ENCODE measurements around the gene GRAMD1B.
A peak's percentile ranks its signal among the peaks of the same experiment; 100 is the strongest.

GRAMD1B gene

GRCh38 chr11:123413636-123414035 is 16.4 kb upstream of the GRAMD1B start:
- no peak overlapping the region for H3K4me3 ChIP-seq (ENCODE audit: low read depth, low read length)
- no peak for TF ChIP-seq CTCF (IDR thresholded peaks at IDR 0.05; ENCODE audit: low read depth, low read length)
- TF ChIP-seq MYC (IDR thresholded peaks at IDR 0.05; ENCODE audit: low read depth, low read length), result 0 out of 2 replicates have a peak, but pooled peaks have one; percentile 18
- no peak for TF ChIP-seq POLR2A (IDR thresholded peaks at IDR 0.05; ENCODE audit: extremely low read depth, insufficient read length)
- TF ChIP-seq, protein P1, sequence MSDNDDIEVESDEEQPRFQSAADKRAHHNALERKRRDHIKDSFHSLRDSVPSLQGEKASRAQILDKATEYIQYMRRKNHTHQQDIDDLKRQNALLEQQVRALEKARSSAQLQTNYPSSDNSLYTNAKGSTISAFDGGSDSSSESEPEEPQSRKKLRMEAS (IDR thresholded peaks at IDR 0.05; ENCODE audit: low read depth, low read length), result no peak
- peak; percentile 87 for DNase-seq (ENCODE audit: low read depth)

GRCh38 chr11:123416566-123416965 is 13.5 kb upstream of the GRAMD1B start:
- TF ChIP-seq MYC (IDR thresholded peaks at IDR 0.05; ENCODE audit: low read depth, low read length) (no peak), POLR2A (IDR thresholded peaks at IDR 0.05; ENCODE audit: extremely low read depth, insufficient read length) (no peak), CTCF (IDR thresholded peaks at IDR 0.05; ENCODE audit: low read depth, low read length) (no peak)
- TF ChIP-seq, protein P1 (IDR thresholded peaks at IDR 0.05; ENCODE audit: low read depth, low read length), result no peak
- DNase-seq (ENCODE audit: low read depth), result no peak
- H3K4me3 ChIP-seq (ENCODE audit: low read depth, low read length), result no peak overlapping the region

GRCh38 chr11:123418351-123419114 is 11.5 kb upstream of the GRAMD1B start:
- DNase-seq (ENCODE audit: low read depth), result no peak
- H3K4me3 ChIP-seq (ENCODE audit: low read depth, low read length), result no peak overlapping the region
- TF ChIP-seq POLR2A (IDR thresholded peaks at IDR 0.05; ENCODE audit: extremely low read depth, insufficient read length), result no peak
- TF ChIP-seq MYC (IDR thresholded peaks at IDR 0.05; ENCODE audit: low read depth, low read length), result no peak
- TF ChIP-seq, protein P1 (IDR thresholded peaks at IDR 0.05; ENCODE audit: low read depth, low read length), result no peak

- TF ChIP-seq CTCF (IDR thresholded peaks at IDR 0.05; ENCODE audit: low read depth, low read length), result no peak
- TF ChIP-seq, protein P1 (IDR thresholded peaks at IDR 0.05; ENCODE audit: low read depth, low read length), result no peak
- no peak for TF ChIP-seq MYC (IDR thresholded peaks at IDR 0.05; ENCODE audit: low read depth, low read length)
- no peak for TF ChIP-seq POLR2A (IDR thresholded peaks at IDR 0.05; ENCODE audit: extremely low read depth, insufficient read length)
Measured at GRCh38 chr11:123419731-123420452, 10.2 kb upstream of the GRAMD1B start.

GRCh38 chr11:123421589-123421988 is 8.5 kb upstream of the GRAMD1B start:
- TF ChIP-seq, protein P1 (IDR thresholded peaks at IDR 0.05; ENCODE audit: low read depth, low read length), result no peak
- TF ChIP-seq POLR2A (IDR thresholded peaks at IDR 0.05; ENCODE audit: extremely low read depth, insufficient read length), result no peak
- no peak for TF ChIP-seq CTCF (IDR thresholded peaks at IDR 0.05; ENCODE audit: low read depth, low read length)
- TF ChIP-seq MYC (IDR thresholded peaks at IDR 0.05; ENCODE audit: low read depth, low read length), result no peak
- peak; percentile 75 for DNase-seq (ENCODE audit: low read depth)
- no peak overlapping the region for H3K4me3 ChIP-seq (ENCODE audit: low read depth, low read length)

More at GRCh38 chr11:123419731-123420452, 10.2 kb upstream of the GRAMD1B start:
- no peak overlapping the region for H3K4me3 ChIP-seq (ENCODE audit: low read depth, low read length)
- DNase-seq (ENCODE audit: low read depth), result no peak

- DNase-seq (ENCODE audit: low read depth), result peak; percentile 26
- no peak overlapping the region for H3K4me3 ChIP-seq (ENCODE audit: low read depth, low read length)
- TF ChIP-seq MYC (IDR thresholded peaks at IDR 0.05; ENCODE audit: low read depth, low read length) (no peak), CTCF (IDR thresholded peaks at IDR 0.05; ENCODE audit: low read depth, low read length) (no peak), POLR2A (IDR thresholded peaks at IDR 0.05; ENCODE audit: extremely low read depth, insufficient read length) (no peak)
- TF ChIP-seq, protein P1 (IDR thresholded peaks at IDR 0.05; ENCODE audit: low read depth, low read length), result no peak
Measured at GRCh38 chr11:123425367-123425766, 4.7 kb upstream of the GRAMD1B start.
